Activated CD8-positive, alpha-beta memory T cell treated with anti-CD3 and anti-CD28 coated beads for 48 hours (primary cell): ENCODE data around the gene N4BP2.

Source experiments
- DNase-seq, 3 experiments: peaks; one replicate each; pipeline ENCODE4 v3.0.0-alpha.2; 2020; ENCODE audit warnings: low read depth in 2 of 3, low spot score in 2 of 3

Gene N4BP2

DNA sequence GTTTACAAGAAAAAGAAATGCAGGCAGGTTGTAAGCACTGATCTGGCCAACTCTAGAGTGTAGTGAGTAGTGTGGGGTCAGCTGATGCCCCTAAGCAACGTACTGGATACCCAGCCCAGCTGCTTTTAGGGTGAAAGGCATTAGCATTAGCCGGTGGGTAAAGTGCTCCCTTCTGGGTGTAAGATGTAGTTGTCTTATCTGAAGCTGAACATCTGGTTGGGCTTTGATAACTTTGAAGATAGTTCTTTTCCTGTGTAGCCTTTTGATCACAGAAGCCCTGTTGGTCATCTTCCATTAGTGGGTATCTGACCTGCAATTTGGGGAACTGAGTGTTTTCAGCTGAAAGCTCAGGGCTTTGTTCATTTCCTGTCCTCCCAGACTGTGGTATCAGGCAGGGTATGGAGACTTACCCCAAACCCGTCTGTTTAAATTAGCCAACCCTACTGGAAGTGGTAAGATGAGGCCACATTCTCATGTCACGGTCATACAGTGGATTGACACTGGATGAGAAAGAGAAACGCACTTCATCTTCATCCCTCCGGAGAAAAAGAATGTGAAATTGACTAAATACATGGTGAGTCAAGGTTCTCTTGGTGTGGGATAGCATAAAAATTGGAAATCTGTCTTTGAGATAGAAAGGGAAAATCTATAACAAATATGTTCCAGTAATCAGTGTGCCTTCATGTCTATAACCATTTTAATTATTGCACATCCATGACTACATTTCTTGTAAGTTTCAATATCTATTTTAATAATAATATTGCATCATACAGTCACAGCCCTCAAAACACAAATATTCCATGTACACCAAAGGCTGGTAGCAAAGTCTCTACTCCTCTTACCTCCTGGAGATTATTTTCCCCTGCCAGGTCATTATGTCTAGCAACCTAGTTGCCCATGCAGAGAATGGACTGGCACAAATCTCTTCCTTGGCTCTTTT is 148.9 kb downstream of the N4BP2 start:
- DNase-seq, result no peak

DNA sequence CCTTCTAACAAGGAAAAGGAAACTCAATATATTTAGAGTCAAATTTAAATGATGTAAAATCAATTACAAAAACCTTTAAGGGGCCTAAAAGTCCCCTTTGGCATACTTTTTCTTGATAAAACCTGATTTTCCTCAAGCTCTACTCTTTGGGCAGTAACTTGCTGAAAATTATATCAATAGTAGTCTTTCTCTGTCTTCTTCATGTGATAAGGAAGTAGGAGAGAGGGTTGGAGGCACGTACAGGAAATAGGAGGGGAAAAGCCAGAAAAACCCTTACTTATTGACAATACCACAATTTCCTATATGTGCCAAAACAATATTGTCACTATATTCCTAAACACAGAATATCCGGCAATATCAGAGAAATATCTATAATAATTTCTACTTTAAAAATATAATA is 149.8 kb downstream of the N4BP2 start:
- no peak for DNase-seq
